Left renal pelvis (tissue), 4 donors: ENCODE measurements around the gene TEPSIN. TPM values are rescaled to one million over a fixed set of nuclear protein-coding genes. Genes with fewer than 3 reads are reported as not detected.
A peak's percentile ranks its signal among the peaks of the same experiment; 100 is the strongest.

ENCODE experiments used
- DNase-seq, 4 donors: peaks; one replicate each; pipeline ENCODE4 v3.0.0-alpha.2; 2013; ENCODE audit warnings: low read depth in 4 of 4, low spot score in 3 of 4
- polyA plus RNA-seq, 4 donors: library from polyadenylated mRNA; unstranded; fragments of 120-200 nt; gene quantifications; one replicate each; pipeline ENCODE4 v1.2.1, GENCODE V29; 2013; ENCODE audit not compliant: insufficient read length in 4 of 4

TEPSIN gene
- polyA plus RNA-seq, 4 donors = 12.0 to 33.0 (median 14.7) TPM

GRCh38 chr17:81270279-81270678 is 31.4 kb upstream of the TEPSIN start:
- no peak for DNase-seq

- DNase-seq = no peak
These were observed 28.7 kb upstream of the TEPSIN start for GRCh38 chr17:81267390-81268067.

GRCh38 chr17:81265576-81265975 is 26.7 kb upstream of the TEPSIN start:
- DNase-seq = no peak

- no peak for DNase-seq
These were observed 25.8 kb upstream of the TEPSIN start for GRCh38 chr17:81264640-81265039.

- DNase-seq = no peak
These were observed 24.7 kb upstream of the TEPSIN start for GRCh38 chr17:81263371-81264181.

- no peak for DNase-seq
These were observed 22.9 kb upstream of the TEPSIN start for GRCh38 chr17:81261582-81262336.

- DNase-seq = no peak
These were observed 22.2 kb upstream of the TEPSIN start for GRCh38 chr17:81261096-81261495.

GRCh38 chr17:81260641-81261040 is 21.8 kb upstream of the TEPSIN start:
- DNase-seq = no peak

- DNase-seq = no peak
These were observed 21.3 kb upstream of the TEPSIN start for GRCh38 chr17:81260171-81260570.

- no peak for DNase-seq
These were observed 20.3 kb upstream of the TEPSIN start for GRCh38 chr17:81259058-81259605.

GRCh38 chr17:81258292-81258691 is 19.4 kb upstream of the TEPSIN start:
- DNase-seq = no peak

- no peak for DNase-seq
These were observed 18.7 kb upstream of the TEPSIN start for GRCh38 chr17:81257533-81257932.

- DNase-seq = no peak
These were observed 17.8 kb upstream of the TEPSIN start for GRCh38 chr17:81256616-81257015.

- peak in 2 of 4 donors; percentile 49 to 50 for DNase-seq
These were observed 16.3 kb upstream of the TEPSIN start for GRCh38 chr17:81254955-81255717.

GRCh38 chr17:81253358-81254131 is 14.7 kb upstream of the TEPSIN start:
- DNase-seq = no peak

- no peak for DNase-seq
These were observed 14.1 kb upstream of the TEPSIN start for GRCh38 chr17:81252987-81253329.

GRCh38 chr17:81252326-81252986 is 13.6 kb upstream of the TEPSIN start:
- no peak for DNase-seq

GRCh38 chr17:81251709-81252301 is 12.9 kb upstream of the TEPSIN start:
- no peak for DNase-seq
